Dendritic cell treated with granulocyte-macrophage colony-stimulating factor and Interleukin-4, amounts not matched to agents 40 ng/mL and 50 ng/mL, for 4 days (primary cell): ENCODE data around the gene GRID2IP.

Experiments used
- H3K27ac Mint-ChIP-seq: one replicate; pipeline ENCODE4 v1.8.0; 2022; ENCODE audit warnings: mild to moderate bottlenecking, mixed read lengths
- H3K27me3 Mint-ChIP-seq: one replicate; pipeline ENCODE4 v1.8.0; 2022; ENCODE audit warnings: mild to moderate bottlenecking, mixed read lengths
- H3K36me3 Mint-ChIP-seq: one replicate; pipeline ENCODE4 v1.8.0; 2022; ENCODE audit warnings: low read depth, mixed read lengths
- H3K4me1 Mint-ChIP-seq: one replicate; pipeline ENCODE4 v1.8.0; 2022; ENCODE audit warnings: low read depth, mixed read lengths
- H3K4me3 Mint-ChIP-seq: one replicate; pipeline ENCODE4 v1.8.0; 2022; ENCODE audit warnings: mild to moderate bottlenecking, moderate library complexity, mixed read lengths
- H3K9me3 Mint-ChIP-seq: one replicate; pipeline ENCODE4 v1.8.0; 2022; ENCODE audit warnings: mixed read lengths
- intact Hi-C: fragments of 100-400 bp; cut with micrococcal nuclease; formaldehyde crosslinking; loops from one replicate; pipeline ENCODE4 v1.15.0; 2022

The GRID2IP gene

DNA sequence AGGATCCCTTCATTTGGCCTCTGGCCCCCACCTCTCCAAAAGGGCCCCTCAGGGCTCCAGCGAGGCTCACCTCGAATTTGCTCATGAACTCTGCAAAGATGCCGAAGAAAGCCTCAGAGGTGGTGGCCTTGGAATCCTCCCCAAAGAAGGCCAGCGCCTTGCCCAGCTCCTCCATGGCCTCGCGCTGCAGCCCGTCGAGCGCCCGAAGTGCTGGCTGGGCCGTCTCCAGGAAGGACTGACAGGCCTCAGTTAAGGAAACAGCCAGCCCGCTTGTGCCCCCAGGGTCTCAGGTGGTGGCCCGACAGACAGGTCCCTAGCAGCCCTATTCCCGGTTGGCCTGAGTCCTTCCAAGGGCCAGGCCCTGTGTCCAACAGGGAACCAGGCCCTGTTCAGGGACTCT is 53.3 kb downstream of the GRID2IP start:
- no peaks in the 10 kb centered on the region for H3K4me1 Mint-ChIP-seq
- intact Hi-C loops = no loop called here
- no peak overlapping the region for H3K27ac Mint-ChIP-seq
- H3K36me3 Mint-ChIP-seq = no peaks in the 10 kb centered on the region
- H3K4me3 Mint-ChIP-seq = no peak overlapping the region
- H3K27me3 Mint-ChIP-seq = peaks cover 8% of the 10 kb centered on the region
- H3K9me3 Mint-ChIP-seq = no peaks in the 10 kb centered on the region

DNA sequence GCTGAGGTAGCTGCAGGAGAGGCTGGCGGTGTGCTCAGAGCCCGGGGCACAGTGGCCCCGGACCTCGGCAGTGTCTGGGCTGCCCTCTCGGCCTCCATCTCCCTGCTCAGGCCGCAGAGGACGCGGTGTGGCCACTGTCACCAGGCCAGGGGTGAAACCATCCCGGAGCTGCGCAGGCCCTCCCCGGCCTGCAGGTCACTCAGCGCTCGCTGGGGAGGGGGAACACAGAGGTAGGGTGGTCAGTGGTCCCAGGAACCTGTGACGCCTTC is 53.7 kb downstream of the GRID2IP start:
- peaks cover 4% of the 10 kb centered on the region for H3K4me1 Mint-ChIP-seq
- H3K9me3 Mint-ChIP-seq = no peaks in the 10 kb centered on the region
- no peak overlapping the region for H3K27ac Mint-ChIP-seq
- no peaks in the 10 kb centered on the region for H3K36me3 Mint-ChIP-seq
- intact Hi-C loops = no loop called here
- H3K27me3 Mint-ChIP-seq = peaks cover 7% of the 10 kb centered on the region
- no peak overlapping the region for H3K4me3 Mint-ChIP-seq

DNA sequence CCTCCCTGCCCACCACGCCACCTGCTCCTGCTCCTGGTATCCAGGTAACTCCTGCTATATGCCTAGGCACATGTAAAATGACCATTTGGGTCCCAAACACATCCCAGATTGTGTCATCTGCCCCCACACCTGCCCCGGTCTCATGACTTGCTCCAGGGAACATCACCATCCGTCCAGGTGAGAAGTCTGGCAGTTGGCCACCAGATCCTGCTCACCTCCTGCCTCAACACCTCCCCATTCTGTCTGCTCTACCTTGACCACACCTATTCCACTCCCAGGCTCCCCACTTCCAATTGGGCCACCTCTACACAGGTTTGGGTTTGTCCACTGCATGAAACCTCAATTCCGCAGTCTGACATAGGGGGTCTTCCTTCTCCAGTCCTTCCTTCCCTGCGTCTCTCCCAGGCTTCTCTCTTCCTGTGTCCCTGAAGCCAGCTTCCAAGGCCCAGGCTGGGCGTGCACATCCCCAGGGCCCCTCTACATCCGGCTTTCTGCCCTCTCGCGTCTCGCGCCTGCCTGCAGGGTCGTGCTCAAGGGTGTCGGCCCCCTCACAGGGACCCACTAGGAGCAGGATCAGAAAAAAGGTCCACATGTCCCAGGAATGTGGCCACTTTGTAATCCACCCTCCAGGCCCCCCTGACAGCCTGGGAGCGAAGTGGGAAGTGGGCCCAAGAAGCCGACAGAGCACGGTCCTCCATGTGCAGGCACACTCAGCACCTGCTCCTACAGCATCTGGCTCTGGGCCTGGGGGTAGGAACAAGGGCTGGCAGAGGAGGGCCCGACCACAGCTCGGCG is 54.2 kb downstream of the GRID2IP start:
- intact Hi-C loops = no loop called here
- Mint-ChIP-seq H3K4me3 (no peak overlapping the region), H3K27ac (no peak overlapping the region), H3K36me3 (no peaks in the 10 kb centered on the region), H3K9me3 (no peaks in the 10 kb centered on the region), H3K27me3 (peaks cover 5% of the 10 kb centered on the region), H3K4me1 (peaks cover 7% of the 10 kb centered on the region)

DNA sequence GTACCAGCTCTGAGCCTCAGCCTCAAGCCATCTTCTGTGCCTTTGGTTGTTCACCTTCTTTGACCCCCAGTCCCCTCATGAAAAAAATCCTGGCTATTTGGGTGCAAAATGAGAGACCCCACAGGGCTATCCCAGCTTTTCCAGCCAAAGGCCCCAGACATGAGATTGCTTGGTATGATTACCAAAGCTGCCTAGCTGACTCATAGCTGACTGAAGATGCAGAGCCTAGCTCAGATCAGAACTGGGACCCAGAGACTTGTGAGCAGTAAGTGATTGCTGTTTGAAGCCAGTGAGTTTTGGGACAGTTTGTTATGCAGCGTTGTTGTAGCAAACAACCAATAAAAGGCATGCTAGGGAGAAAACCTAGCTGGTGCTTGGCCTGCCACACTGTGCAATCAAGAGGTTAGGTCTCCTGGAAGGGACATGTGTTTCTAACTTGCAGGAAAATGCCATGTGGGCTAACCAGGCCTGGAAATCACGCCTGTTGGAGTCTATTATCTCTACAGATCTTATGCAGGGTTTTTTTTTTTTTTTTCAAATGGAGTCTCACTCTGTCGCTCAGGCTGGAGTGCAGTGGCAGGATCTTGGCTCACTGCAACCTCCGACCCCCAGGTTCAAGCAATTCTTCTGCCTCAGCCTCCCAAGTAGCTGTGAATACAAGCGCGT is 55.5 kb downstream of the GRID2IP start:
- Mint-ChIP-seq H3K27ac (no peak overlapping the region), H3K36me3 (no peaks in the 10 kb centered on the region), H3K4me3 (no peak overlapping the region), H3K9me3 (no peaks in the 10 kb centered on the region), H3K4me1 (peaks cover 7% of the 10 kb centered on the region), H3K27me3 (peaks cover 10% of the 10 kb centered on the region)
- intact Hi-C loops = no loop called here

DNA sequence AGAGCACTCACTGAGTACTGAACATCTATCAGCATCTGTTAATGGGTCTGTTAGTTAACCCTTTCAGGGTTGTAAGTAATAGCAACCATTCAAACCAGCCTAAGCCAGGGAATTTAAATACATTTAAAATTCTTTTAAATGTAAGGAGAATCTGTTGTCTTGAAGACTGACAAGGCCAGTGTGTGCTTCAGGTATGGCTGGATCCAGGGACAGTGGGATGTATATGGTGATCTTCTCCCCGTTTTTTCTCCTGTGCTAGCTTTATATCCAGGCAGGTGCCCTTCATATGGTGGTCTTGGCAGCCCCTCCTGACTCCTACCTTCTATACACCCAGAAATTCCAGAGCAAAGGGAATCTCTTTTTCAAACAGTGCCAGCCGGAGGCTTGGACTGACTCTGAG is 56.9 kb downstream of the GRID2IP start:
- Mint-ChIP-seq H3K36me3 (no peaks in the 10 kb centered on the region), H3K4me1 (peaks cover 7% of the 10 kb centered on the region), H3K9me3 (no peaks in the 10 kb centered on the region), H3K27ac (no peak overlapping the region), H3K4me3 (no peak overlapping the region), H3K27me3 (peaks cover 10% of the 10 kb centered on the region)
- intact Hi-C loops = no loop called here

DNA sequence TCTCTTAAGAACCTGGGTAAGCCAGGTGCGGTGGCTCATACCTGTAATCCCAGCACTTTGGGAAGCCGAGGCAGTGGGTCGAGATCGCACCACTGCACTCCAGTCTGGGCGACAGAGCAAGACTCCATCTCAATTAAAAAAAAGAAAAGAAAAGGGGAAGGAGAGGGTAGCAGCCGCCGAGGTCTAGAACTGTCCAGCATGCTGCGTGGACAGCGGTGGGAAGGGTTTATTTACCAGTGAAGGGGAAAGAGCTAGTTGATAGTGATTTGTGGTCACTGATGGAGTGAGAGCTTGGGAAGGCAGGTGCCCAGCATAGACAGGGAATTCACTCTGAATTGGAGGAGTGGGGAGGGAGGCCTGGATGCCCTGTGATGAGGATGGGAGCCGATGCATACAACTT is 60.1 kb downstream of the GRID2IP start:
- intact Hi-C loops = no loop called here
- Mint-ChIP-seq H3K4me3 (no peak overlapping the region), H3K9me3 (no peaks in the 10 kb centered on the region), H3K27ac (no peak overlapping the region), H3K27me3 (peaks cover 10% of the 10 kb centered on the region), H3K4me1 (peaks cover 7% of the 10 kb centered on the region), H3K36me3 (no peaks in the 10 kb centered on the region)

DNA sequence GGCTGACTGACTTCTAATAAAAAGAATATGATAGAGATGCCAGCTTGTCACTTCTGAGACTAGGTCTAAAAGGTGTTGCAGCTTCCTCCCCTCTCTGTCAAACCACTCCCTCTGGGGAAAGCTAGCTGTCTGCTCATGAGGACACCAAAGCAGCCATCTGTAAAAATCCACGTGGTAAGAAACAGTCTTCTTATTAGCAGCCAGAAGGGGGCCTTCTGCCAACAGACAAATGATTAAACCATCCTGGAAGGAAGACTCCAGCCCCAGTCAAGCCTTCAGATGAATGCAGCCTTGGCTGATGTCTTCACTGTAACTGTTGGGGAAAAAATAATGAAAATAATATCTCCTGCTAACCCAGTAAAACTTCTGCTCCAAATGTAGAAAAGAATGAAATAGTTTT is 61.6 kb downstream of the GRID2IP start:
- H3K9me3 Mint-ChIP-seq = no peaks in the 10 kb centered on the region
- peaks cover 10% of the 10 kb centered on the region for H3K4me1 Mint-ChIP-seq
- H3K27ac Mint-ChIP-seq = no peak overlapping the region
- H3K36me3 Mint-ChIP-seq = no peaks in the 10 kb centered on the region
- intact Hi-C loops = no loop called here
- no peak overlapping the region for H3K4me3 Mint-ChIP-seq
- peaks cover 10% of the 10 kb centered on the region for H3K27me3 Mint-ChIP-seq

DNA sequence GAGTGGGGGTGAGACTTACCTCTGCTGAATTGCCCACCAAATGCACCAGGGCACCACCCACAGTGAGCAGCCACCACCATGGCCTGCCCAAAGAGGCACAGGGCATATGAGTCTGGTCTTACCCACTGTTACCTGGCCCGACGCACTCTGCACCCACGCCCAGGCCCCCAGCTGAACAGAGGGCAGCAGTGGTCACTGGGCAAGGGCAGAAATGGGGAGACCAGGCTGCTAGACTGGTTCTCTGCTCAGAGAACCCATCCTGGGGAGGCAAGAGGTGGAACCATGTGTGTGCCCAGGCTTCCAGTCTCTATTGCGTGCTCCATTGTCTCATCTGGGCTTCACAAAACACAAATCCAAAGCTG is 64.1 kb downstream of the GRID2IP start:
- Mint-ChIP-seq H3K9me3 (no peaks in the 10 kb centered on the region), H3K27me3 (peaks cover 5% of the 10 kb centered on the region), H3K27ac (no peak overlapping the region), H3K36me3 (peaks cover 15% of the 10 kb centered on the region), H3K4me1 (peaks cover 8% of the 10 kb centered on the region), H3K4me3 (no peak overlapping the region)
- intact Hi-C loops = no loop called here

DNA sequence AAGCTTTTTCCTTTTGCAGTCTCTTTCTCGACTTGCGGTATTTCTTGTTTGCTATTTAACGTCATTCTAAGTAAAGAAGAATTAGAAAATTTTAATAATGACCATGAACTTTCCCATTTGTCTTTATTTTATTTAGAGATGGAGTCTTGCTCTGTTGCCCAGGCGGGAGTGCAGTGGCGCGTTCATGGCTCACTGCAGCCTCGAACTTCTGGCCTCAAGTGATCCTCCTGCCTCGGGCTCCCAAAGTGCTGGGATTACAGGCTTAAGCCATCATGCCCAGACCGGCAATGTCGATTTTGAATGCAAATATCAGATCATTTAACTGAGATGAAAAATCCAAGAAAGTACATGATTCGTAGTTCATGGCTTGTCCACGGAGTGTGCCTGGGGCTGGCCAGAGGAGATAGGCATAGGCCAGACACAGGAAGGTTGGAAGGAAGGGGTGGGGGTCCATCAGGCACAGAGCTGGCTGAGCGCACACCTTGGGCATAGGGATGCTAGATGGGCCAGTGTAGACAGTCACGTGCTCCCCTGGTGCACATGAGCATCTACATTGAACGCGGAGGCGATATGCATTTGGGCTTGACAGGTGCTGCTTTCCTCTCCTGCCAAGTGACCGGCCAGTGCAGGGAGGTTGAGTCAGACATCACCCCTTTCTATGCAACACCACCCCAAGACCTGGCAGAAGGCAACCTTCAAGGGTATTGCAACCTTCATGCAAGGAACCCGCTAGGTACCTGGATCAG is 64.7 kb downstream of the GRID2IP start:
- Mint-ChIP-seq H3K27me3 (peaks cover 5% of the 10 kb centered on the region), H3K27ac (no peak overlapping the region), H3K4me3 (no peak overlapping the region), H3K9me3 (no peaks in the 10 kb centered on the region), H3K36me3 (peaks cover 20% of the 10 kb centered on the region), H3K4me1 (peaks cover 10% of the 10 kb centered on the region)
- intact Hi-C loops = no loop called here

DNA sequence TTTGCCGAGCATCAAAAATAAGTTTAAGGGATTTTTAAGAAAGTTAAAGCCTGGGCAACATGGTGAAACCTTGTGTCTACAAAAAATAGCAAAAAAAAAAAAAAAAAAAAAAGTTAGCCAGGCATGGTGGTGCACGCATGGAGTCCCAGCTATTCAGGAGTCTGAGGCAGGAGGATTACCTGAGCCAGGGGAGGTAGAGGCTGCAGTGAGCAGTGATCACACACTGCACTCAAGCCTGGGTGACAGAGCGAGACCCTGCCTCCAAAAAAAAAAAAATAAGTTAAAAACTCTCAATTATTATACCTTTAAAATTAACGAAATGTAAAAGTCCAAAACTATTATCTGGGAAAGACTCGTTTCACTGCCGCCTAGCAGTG is 68.5 kb downstream of the GRID2IP start:
- intact Hi-C loops = no loop called here
- Mint-ChIP-seq H3K36me3 (peaks cover 48% of the 10 kb centered on the region), H3K27me3 (no peaks in the 10 kb centered on the region), H3K4me3 (peak overlapping the region; percentile 95), H3K27ac (peak overlapping the region; percentile 93), H3K4me1 (peaks cover 25% of the 10 kb centered on the region), H3K9me3 (no peaks in the 10 kb centered on the region)

DNA sequence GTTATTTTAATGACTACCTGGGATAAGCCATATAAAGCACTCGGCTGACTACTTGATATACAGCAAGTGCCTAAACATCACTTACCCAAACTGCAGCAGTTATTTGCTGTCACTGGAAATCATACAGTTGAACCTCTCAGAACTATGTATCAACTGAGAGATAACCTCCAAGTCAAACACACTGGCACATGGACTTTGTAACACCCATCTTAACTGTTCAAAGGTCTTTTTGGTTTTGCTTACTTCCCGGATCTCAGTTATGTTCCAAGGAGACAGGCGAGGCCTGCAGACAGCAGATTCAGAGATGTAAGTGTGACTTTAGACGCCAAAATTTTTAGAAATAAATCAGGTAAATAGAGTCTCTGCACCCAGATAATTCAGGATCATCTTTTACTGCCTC is 69.0 kb downstream of the GRID2IP start:
- H3K27me3 Mint-ChIP-seq = no peaks in the 10 kb centered on the region
- H3K27ac Mint-ChIP-seq = no peak overlapping the region
- no peaks in the 10 kb centered on the region for H3K9me3 Mint-ChIP-seq

DNA sequence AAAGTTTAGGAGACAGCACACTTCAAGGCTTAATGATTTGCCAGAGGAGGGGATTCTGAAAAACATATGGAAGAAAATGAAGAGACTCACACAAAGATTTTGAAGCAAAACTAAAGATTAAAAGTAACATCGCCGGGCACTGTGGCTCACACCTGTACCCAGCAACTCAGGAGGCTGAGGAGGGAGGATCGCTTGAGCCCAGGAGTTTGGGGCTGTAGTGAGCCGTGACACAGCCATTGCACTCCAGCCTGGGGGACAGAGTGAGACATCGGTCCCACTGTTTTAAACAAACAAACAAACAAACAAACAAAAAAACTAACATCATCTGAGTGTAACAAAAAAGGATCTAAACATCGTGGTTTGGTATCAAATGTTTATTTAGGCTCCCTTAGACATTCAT is 69.8 kb downstream of the GRID2IP start:
- Mint-ChIP-seq H3K27ac (peak overlapping the region; percentile 65), H3K27me3 (no peaks in the 10 kb centered on the region), H3K9me3 (no peaks in the 10 kb centered on the region), H3K36me3 (peaks cover 48% of the 10 kb centered on the region), H3K4me1 (peaks cover 38% of the 10 kb centered on the region), H3K4me3 (no peak overlapping the region)
- intact Hi-C loops = no loop called here

More for the DNA sequence above, 69.0 kb downstream of the GRID2IP start:
- H3K4me3 Mint-ChIP-seq = peak overlapping the region; percentile 55
- peaks cover 29% of the 10 kb centered on the region for H3K4me1 Mint-ChIP-seq
- intact Hi-C loops = no loop called here
- H3K36me3 Mint-ChIP-seq = peaks cover 48% of the 10 kb centered on the region

DNA sequence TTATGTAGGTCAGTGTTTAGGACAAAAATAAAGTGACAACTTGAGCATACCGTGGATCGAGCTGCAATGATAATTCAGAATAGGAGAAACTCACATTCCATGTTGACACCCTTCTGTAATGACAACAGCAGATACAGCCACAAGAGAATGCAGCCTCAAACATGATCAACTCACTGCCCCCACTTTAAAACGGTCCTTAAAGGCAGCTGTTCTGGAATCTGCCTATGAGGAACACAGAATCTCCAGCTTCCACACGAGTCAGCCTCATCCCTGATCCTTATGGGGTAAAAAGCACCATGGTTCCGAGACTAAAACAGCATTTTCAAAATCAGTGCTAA is 71.0 kb downstream of the GRID2IP start:
- peak overlapping the region; percentile 58 for H3K27ac Mint-ChIP-seq
- intact Hi-C loops = no loop called here
- no peaks in the 10 kb centered on the region for H3K27me3 Mint-ChIP-seq
- no peak overlapping the region for H3K4me3 Mint-ChIP-seq
- H3K4me1 Mint-ChIP-seq = peaks cover 47% of the 10 kb centered on the region
- H3K9me3 Mint-ChIP-seq = no peaks in the 10 kb centered on the region
- peaks cover 48% of the 10 kb centered on the region for H3K36me3 Mint-ChIP-seq

DNA sequence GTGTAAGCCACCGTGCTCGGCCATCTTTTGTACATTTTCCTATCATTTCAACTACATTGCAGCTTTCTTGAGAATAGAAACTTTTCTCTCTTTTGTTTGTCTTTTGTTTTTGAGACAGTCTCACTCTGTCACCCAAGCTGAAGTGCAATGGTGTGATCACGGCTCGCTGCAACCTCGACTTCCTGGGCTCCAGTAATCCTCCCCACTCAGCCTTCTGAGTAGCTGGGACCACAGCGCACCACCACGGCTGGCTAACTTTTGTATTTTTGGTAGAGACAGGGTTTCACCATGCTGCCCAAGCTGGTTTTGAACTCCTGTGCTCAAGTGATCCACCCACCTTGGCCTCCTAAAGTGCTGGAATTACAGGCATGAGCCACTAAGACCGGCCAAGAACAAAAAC is 72.2 kb downstream of the GRID2IP start:
- H3K27ac Mint-ChIP-seq = peak overlapping the region; percentile 58
- H3K4me3 Mint-ChIP-seq = no peak overlapping the region
- intact Hi-C loops = no loop called here
- peaks cover 38% of the 10 kb centered on the region for H3K4me1 Mint-ChIP-seq
- H3K27me3 Mint-ChIP-seq = no peaks in the 10 kb centered on the region
- no peaks in the 10 kb centered on the region for H3K9me3 Mint-ChIP-seq
- H3K36me3 Mint-ChIP-seq = peaks cover 58% of the 10 kb centered on the region
